Activated T-cell treated with anti-CD3 and anti-CD28 coated beads, Interleukin-2, amount 50 U/mL, for 24 hours (primary cell): ENCODE results near the gene NPTXR.
"Not testable (repeated sequence)": the region's sequence is repeated elsewhere in the genome, so short reads cannot be mapped to it uniquely, and the experiment has no call there.

Source experiments
- DNase-seq: peaks from one replicate; pipeline ENCODE4 v3.0.0-alpha.2; 2020
- H3K27ac Mint-ChIP-seq: 2 replicates; pipeline ENCODE4 v1.8.0; 2020; ENCODE audit warnings: mild to moderate bottlenecking, mixed read lengths
- H3K27me3 Mint-ChIP-seq: 2 replicates; pipeline ENCODE4 v1.8.0; 2020; ENCODE audit warnings: mixed read lengths
- H3K36me3 Mint-ChIP-seq: 2 replicates; pipeline ENCODE4 v1.8.0; 2020; ENCODE audit warnings: low read depth, mixed read lengths
- H3K4me1 Mint-ChIP-seq: 2 replicates; pipeline ENCODE4 v1.8.0; 2020; ENCODE audit warnings: low read depth, mixed read lengths
- H3K4me3 Mint-ChIP-seq: 2 replicates; pipeline ENCODE4 v1.8.0; 2020; ENCODE audit warnings: mild to moderate bottlenecking, moderate library complexity, mixed read lengths
- H3K9me3 Mint-ChIP-seq: 2 replicates; pipeline ENCODE4 v1.8.0; 2020; ENCODE audit warnings: mixed read lengths

The NPTXR gene

DNA sequence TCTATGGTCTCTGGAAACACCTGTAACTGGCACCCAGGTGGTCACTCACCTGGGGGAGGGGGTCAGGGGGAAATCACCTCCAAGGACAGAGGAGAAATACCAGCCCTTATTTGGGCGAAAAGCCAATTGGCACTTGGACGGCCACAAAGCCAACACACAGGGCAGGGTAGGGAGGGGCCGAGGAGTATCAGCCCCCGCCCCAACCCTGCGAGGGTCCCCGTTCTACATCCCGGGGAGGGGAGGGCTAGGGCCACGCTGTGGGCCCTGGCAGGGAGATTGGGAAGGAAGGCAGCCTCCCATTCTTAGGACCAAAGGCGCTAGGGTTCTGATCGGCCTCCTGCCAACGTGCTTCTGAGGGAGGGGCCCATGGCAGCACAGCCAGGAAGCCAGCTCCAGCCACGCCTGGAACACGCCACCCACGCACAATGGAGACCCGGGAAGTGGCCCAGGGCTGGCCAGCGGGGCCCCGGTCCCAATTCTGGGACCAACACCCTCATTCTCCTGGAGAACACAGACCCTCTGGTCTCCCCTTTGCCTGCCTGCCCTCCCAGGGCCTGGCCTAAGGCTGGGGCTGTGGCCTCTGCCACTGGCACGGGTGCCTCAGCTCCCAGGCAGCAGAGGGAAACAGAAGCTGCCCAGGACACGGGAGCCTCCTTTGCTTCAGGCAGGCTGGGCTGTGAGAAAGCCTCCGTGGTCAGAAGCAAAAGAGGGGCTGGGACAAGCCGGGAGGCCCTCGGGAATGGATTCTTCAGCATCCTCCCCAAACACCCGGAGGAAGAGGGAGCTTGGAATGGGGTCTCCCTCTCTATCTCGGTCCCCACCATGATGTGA lies 20.7 kb upstream of the NPTXR start:
- H3K9me3 Mint-ChIP-seq = no peaks in the 10 kb centered on the region
- peaks cover 28% of the 10 kb centered on the region for H3K4me1 Mint-ChIP-seq
- peak; percentile 28 for DNase-seq
- no peak overlapping the region for H3K4me3 Mint-ChIP-seq
- no peak overlapping the region for H3K27ac Mint-ChIP-seq
- peaks cover 53% of the 10 kb centered on the region for H3K36me3 Mint-ChIP-seq
- H3K27me3 Mint-ChIP-seq = no peaks in the 10 kb centered on the region

DNA sequence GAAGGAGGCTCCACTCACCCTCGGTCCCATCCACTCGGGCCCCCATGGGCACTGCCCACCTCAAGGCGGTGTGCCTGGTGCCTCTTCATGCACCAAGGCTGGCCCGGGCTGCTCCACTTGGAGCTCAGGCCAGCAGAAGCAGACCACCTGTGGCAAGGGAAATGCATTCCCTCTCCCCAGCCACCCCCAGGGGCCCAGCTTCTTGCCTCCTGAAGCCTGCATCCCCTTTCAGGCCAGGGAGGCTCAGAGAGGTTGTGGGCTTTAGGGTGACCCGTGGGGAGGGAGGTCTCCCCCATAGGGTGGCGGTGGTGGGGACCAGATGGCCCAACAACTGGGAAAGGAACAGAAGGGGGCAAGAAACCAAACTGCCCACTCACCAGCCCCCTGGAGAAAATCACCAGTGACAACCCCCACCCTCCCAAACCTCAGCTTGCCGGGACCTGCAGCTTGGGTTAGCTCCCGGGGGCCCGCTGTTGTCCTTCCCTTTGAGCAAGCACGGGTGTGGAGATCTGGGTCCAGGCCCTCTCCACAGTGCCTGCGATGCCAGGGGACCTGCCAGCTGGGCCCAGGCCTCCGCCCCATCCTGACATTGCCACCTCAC lies 19.8 kb upstream of the NPTXR start:
- peak; percentile 35 for DNase-seq
- Mint-ChIP-seq H3K4me1 (peaks cover 19% of the 10 kb centered on the region), H3K27me3 (no peaks in the 10 kb centered on the region), H3K4me3 (no peak overlapping the region), H3K36me3 (peaks cover 44% of the 10 kb centered on the region), H3K27ac (no peak overlapping the region), H3K9me3 (no peaks in the 10 kb centered on the region)

DNA sequence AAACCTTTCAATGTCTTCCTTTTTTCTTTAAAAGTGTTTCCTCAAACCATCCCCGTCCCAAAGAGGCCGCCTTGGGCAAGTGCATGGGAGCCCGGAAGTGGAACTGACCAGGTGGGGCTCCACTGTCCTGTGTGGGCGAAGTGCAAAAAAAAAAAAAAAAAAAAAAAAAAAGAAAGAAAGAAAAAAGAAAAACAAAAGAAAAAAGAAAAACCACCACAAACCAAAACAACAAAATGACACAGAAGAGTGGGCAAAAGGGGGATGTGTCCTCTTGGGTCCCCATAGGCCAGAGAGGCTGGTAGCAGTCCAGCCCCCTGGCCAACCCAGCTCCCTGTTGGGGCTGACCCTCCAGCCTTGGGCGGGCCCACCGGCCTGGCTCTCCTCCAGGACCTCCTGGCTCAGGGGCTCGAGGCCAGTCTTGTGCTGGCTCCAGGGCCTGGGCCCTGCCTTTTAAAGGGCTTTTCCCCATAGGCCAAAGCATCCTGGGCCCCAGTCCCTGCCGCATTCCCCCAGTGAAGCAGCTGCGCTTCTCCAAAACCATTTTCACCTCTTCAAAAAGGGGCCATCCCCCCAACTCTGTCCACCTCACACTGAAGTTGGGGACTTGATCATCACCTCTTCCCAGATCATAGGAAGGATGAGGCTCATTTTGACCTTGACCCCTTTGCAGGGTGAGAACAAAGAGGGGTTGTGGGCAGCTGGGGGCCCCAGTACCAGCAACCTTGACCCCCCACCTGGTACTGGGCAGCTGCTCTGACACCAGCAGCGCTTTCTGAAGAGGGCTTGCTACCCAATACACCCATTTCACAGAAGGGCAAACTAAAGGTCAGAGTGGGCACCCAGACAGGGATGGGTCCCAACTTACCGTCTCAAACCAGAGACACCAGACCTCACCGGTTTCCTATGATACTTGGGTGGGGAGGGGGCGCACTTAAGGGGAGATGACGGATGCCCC lies 18.8 kb upstream of the NPTXR start:
- H3K36me3 Mint-ChIP-seq = peaks cover 34% of the 10 kb centered on the region

DNA sequence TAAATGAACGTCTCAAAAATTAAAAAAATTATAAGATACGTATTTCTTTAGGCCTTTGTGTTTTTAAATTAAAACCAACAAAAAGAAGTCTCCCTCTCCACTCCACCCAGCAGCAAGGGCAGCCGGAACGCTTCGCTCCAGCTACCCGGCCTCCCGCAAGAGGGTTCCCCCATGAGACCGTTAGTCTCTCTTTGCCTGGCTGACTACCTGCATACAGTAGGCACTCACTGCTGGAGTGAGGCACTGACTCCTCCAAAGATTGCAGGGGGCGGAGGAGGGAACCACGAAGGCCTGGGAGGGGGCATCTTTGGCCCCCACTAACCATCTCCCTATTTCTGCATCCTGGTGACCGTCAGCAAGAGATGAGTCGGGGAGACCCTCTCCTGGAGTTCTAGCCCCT lies 18.1 kb upstream of the NPTXR start:
- Mint-ChIP-seq H3K4me1 (peaks cover 13% of the 10 kb centered on the region), H3K27me3 (peaks cover 2% of the 10 kb centered on the region), H3K9me3 (no peaks in the 10 kb centered on the region), H3K4me3 (no peak overlapping the region), H3K36me3 (peaks cover 28% of the 10 kb centered on the region), H3K27ac (no peak overlapping the region)
- peak; percentile 42 for DNase-seq

More for the DNA sequence above, 18.8 kb upstream of the NPTXR start:
- peak overlapping the region; percentile 40 for H3K27ac Mint-ChIP-seq
- peak; percentile 41 for DNase-seq
- H3K4me3 Mint-ChIP-seq = no peak overlapping the region
- H3K27me3 Mint-ChIP-seq = no peaks in the 10 kb centered on the region
- no peaks in the 10 kb centered on the region for H3K9me3 Mint-ChIP-seq
- peaks cover 13% of the 10 kb centered on the region for H3K4me1 Mint-ChIP-seq

DNA sequence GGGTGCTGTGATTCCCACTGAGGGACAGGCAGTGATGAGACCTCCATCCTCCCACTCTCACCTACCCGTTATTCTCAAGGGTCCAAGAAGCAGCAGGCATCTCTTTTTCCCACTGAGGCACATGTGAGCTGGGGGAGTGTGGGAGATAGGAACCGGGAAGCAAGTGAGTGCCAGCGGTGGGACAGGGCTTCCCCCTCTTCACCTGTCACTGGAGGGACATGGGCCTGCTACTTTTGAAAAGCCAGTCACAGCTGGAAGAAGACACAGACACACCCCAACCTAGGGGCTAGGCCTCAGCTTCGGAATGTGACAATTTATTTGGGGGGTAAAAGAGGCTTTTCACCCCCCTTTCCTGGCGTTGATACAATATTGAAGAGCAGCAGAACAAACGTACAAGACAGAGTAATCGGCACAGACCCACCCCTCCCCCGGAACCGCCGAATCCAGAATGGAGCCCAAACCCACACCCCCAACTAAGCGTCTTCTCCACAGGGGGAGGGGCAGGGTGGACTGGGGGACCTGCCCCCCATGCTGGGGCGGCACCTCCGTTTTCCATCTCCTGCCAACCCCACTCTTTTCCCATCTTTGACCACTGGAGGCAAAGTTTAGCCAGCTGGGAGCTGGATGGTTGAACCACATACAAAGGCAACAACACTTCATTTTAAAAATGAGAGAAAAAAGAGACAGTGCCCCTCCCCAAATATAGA lies 17.5 kb upstream of the NPTXR start:
- Mint-ChIP-seq H3K27ac (no peak overlapping the region), H3K4me3 (no peak overlapping the region), H3K4me1 (peaks cover 13% of the 10 kb centered on the region), H3K36me3 (peaks cover 27% of the 10 kb centered on the region), H3K27me3 (peaks cover 3% of the 10 kb centered on the region), H3K9me3 (no peaks in the 10 kb centered on the region)
- peak; percentile 38 for DNase-seq

DNA sequence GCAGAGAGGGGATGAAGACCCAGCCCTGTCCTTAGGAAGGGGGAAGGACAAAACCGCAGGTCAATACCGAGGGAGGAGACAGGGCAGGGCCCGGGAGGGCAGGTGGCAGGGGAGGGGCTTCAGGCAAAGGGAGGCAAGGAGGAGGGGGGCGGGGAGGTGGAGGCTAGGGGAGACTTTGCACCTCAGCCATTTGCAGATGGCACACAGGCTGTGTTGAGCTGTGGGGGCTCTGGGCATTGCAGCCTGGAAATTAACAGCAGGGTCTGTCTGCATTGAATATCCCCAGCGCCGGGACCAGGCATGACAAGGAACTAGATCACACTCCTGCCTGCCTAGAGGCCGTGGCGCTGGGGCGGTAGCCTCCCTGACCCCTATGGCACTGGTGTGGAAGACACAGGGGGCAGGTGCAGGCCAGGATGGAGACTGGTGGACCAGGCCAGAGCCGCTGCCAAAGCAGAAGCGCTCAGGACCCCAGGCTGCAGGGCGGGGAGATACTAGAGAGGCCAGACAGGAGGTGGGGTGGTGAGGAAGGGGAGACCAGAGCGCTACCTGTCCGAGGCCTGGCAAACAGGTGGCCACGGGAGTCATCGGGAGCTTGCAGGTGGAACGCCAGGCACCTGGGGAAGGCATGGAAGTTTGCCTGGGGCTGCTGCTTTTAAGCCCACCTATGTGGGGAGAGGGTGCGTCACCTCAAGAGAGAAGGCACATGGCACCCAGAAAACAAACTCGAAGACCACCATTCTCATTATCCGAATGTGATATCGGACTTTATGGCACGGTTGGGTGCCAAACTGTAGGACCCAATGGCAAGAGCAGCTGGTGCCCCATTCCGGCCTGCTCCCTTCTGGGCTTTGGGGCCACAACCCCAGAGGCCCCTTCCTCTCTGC lies 16.7 kb upstream of the NPTXR start:
- DNase-seq = peak; percentile 47
- peaks cover 9% of the 10 kb centered on the region for H3K4me1 Mint-ChIP-seq
- H3K9me3 Mint-ChIP-seq = no peaks in the 10 kb centered on the region
- no peak overlapping the region for H3K4me3 Mint-ChIP-seq
- H3K36me3 Mint-ChIP-seq = peaks cover 22% of the 10 kb centered on the region
- H3K27ac Mint-ChIP-seq = peak overlapping the region; percentile 77
- peaks cover 3% of the 10 kb centered on the region for H3K27me3 Mint-ChIP-seq

DNA sequence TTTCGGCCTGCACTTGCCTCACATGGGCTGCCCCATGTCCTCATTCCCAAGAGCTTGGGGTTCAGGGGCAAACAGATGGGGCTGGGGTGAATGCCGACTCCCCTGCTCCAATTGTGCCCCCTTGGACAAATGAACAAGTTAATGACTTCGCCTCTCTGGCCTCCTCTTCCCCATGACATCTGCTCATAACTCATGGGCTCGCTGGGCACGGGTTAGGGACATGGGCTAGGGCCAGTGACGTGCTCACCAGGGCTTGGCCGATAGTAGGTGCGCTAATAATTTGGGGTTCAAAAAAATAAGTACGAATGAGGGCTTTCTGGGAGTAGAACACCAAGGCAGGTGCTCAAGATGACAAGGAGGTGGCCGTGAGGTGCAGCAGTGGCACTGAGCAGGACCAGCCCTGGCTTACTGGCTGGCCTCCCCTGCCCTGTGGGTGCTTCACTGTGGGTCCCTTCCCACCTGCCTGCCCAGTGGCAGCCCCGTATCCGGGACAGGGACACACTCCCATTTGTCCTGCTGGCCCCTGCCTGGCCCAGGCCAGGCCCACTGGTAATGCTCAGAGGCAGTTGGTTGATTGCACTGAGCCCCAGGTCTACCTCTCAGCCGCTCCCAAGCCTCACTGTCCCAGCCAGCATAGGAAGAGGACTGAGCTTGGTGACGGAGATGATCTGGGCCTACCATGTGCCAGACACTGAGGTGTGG lies 15.9 kb upstream of the NPTXR start:
- Mint-ChIP-seq H3K4me3 (no peak overlapping the region), H3K27ac (peak overlapping the region; percentile 77), H3K9me3 (no peaks in the 10 kb centered on the region)

DNA sequence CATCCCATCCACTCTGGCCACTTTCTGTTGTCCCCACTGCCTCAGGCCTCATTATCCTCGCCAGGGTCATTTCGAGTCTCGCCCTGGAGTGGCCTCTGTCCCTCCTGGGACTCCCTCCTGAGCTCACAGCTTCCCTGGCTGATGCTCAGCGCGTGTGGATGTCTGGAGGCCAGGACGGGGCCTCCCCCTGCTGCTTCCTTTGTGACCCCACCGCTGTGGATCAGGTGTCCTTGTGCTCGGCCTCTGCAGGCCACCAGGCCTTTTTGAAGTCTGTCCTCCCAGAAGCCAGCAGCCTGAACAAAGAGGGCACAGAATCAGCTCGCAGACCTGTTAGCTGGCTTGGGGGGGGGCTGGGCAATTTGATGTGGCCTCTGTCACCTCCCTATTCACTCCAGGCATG lies 14.7 kb upstream of the NPTXR start:
- H3K27me3 Mint-ChIP-seq = peaks cover 5% of the 10 kb centered on the region
- no peak overlapping the region for H3K4me3 Mint-ChIP-seq
- no peaks in the 10 kb centered on the region for H3K9me3 Mint-ChIP-seq
- no peak for DNase-seq
- peaks cover 5% of the 10 kb centered on the region for H3K4me1 Mint-ChIP-seq
- peaks cover 7% of the 10 kb centered on the region for H3K36me3 Mint-ChIP-seq
- peak overlapping the region; percentile 34 for H3K27ac Mint-ChIP-seq

More for the DNA sequence above, 15.9 kb upstream of the NPTXR start:
- Mint-ChIP-seq H3K27me3 (peaks cover 3% of the 10 kb centered on the region), H3K36me3 (peaks cover 14% of the 10 kb centered on the region), H3K4me1 (peaks cover 8% of the 10 kb centered on the region)
- DNase-seq = no peak

DNA sequence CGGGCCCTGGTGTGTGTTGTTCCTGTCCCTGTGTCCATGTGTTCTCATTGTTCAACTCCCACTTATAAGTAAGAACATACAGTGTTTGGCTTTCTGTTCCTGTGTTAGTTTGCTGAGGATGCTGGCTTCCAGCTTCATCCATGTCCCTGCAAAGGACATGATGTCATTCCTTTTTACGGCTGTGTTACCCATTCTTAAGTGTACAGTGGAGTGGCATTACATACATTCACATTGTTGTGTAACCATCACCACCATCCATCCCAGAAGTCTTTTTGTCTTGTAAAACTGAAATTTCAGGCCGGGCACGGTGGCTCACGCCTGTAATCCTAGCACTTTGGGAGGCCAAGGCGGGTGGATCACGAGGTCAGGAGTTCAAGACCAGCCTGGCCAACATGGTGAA lies 10.6 kb upstream of the NPTXR start:
- H3K9me3 Mint-ChIP-seq, H3K4me1 Mint-ChIP-seq, H3K27ac Mint-ChIP-seq, H3K27me3 Mint-ChIP-seq, H3K4me3 Mint-ChIP-seq, H3K36me3 Mint-ChIP-seq, DNase-seq: not testable (repeated sequence)

DNA sequence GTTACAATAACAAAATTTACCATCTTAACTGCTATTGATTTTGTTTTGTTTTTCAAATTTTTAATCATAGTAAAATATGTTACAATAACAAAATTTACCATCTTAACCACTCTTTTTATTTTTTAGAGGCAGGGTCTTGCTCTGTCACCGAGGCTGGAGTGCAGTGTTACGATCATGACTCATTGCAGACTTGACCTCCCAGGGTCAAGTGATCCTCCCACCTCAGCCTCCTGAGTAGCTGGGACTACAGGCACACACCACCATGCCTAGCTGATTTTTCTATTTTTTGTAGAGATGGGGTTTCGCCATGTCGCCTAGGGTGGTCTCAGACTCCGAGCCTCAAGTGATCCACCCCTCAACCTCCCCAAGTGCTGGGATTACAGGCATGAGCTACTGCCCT lies 10.1 kb upstream of the NPTXR start:
- H3K4me3 Mint-ChIP-seq, H3K4me1 Mint-ChIP-seq, H3K36me3 Mint-ChIP-seq, H3K27me3 Mint-ChIP-seq, H3K9me3 Mint-ChIP-seq, H3K27ac Mint-ChIP-seq, DNase-seq: not testable (repeated sequence)

DNA sequence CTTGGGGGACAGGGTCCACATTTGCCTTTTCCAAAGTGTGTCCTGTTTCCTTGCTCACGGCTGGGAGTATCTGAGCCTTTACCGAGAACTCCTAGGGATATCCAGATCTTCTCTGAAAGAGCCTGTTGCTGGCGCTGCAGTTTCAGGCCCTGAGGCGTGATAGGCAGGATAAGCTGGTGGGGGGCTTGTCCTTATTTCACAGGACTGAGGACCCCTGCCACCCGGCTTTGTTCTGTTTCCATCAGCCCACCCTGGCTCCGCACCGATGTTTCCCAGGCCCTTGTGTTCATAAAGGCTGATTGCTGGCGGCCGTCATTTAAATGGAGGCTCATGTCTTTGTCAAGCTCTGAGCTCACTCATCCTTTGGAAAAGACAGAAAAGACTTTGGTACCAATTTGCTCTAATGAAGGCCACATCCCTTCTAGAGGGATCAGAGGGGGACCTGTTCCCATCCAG lies 9.4 kb upstream of the NPTXR start:
- Mint-ChIP-seq H3K27me3 (peaks cover 5% of the 10 kb centered on the region), H3K36me3 (no peaks in the 10 kb centered on the region), H3K4me1 (no peaks in the 10 kb centered on the region), H3K9me3 (no peaks in the 10 kb centered on the region), H3K27ac (no peak overlapping the region), H3K4me3 (no peak overlapping the region)
- DNase-seq = no peak

DNA sequence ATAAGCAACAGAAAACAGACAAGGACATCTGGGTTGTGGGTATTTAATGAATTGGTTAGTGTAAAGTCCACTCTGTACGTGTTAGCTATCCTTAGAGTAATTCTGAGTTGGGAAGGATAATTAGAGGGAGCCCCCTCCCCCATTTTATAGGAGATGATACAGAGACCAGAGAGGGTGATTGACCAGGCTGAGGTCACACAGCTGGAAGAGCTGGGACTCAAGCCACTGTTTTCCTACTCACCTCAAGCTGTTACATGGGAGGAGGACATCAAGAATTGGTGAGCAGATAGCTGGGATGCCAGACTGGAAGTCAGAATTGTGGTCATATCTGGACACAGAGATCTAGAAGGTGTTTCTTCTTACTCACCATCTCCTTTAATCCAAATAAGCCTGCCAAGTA lies 8.7 kb upstream of the NPTXR start:
- Mint-ChIP-seq H3K4me1 (no peaks in the 10 kb centered on the region), H3K4me3 (no peak overlapping the region), H3K27ac (no peak overlapping the region), H3K36me3 (no peaks in the 10 kb centered on the region), H3K9me3 (no peaks in the 10 kb centered on the region), H3K27me3 (peaks cover 5% of the 10 kb centered on the region)
- no peak for DNase-seq
